H1 (cell line): ENCODE measurements around the gene ANKS1A. TPM values are rescaled to one million over a fixed set of nuclear protein-coding genes. Genes with fewer than 3 reads are reported as not detected.

Source experiments
- CTCF ChIA-PET: fragments of 300-600 bp; sonication (Branson Sonifier 250); formaldehyde crosslinking; loops from one replicate; lab custom pipeline; 2021; ENCODE audit not compliant: partially characterized antibody; lab: Charles Lee
- POLR2A ChIA-PET: fragments of 300-600 bp; sonication (Branson Sonifier 250); formaldehyde crosslinking; loops from one replicate; lab custom pipeline; 2021; ENCODE audit warnings: inconsistent platforms; ENCODE audit not compliant: partially characterized antibody; lab: Charles Lee
- DNase-seq, 2 experiments: peaks; one replicate each; pipeline versions ENCODE4 v3.0.0 to v3.0.0-alpha.2; 2010 to 2022; ENCODE audit warnings: low spot score in 2 of 2, low read depth in 1 of 2, mixed read lengths in 1 of 2
- FAIRE-seq: peaks from 2 replicates; lab custom pipeline; 2011; peaks lifted over from hg19 to GRCh38; lab: Jason Lieb, UNC
- H2AFZ ChIP-seq: 2 replicates; pipeline ENCODE4 v1.8.1; 2012; ENCODE audit warnings: low read length, inconsistent platforms
- H2AK5ac ChIP-seq: 2 replicates; pipeline ENCODE4 v1.6.1; 2013; ENCODE audit warnings: low read depth, low read length
- H2BK120ac ChIP-seq: replicated peaks from 2 replicates; pipeline ENCODE3; 2013; ENCODE audit warnings: low read depth, low read length, inconsistent platforms
- H2BK12ac ChIP-seq: 2 replicates; pipeline ENCODE4 v1.6.1; 2013; ENCODE audit warnings: low read depth, low read length
- H2BK15ac ChIP-seq: 2 replicates; pipeline ENCODE4 v1.6.1; 2013; ENCODE audit warnings: low read length
- H2BK20ac ChIP-seq: 2 replicates; pipeline ENCODE4 v1.6.1; 2013; ENCODE audit warnings: low read length
- H2BK5ac ChIP-seq: 2 replicates; pipeline ENCODE4 v1.6.1; 2013; ENCODE audit warnings: low read depth, low read length
- H3K14ac ChIP-seq: 2 replicates; pipeline ENCODE4 v1.6.1; 2013; ENCODE audit warnings: inconsistent platforms; ENCODE audit not compliant: insufficient read length
- H3K18ac ChIP-seq: 2 replicates; pipeline ENCODE4 v1.6.1; 2013; ENCODE audit warnings: low read length; ENCODE audit errors: extremely low read depth
- H3K23ac ChIP-seq: 2 replicates; pipeline ENCODE4 v1.6.1; 2013; ENCODE audit warnings: inconsistent platforms; ENCODE audit not compliant: insufficient read length
- H3K23me2 ChIP-seq: 2 replicates; pipeline ENCODE4 v1.6.1; 2013; ENCODE audit warnings: low read depth, low read length
- H3K27ac ChIP-seq: 2 replicates; pipeline ENCODE4 v1.6.1; 2011; ENCODE audit warnings: low read depth, low read length, inconsistent platforms
- H3K27me3 ChIP-seq, 4 experiments: replicated peaks in 1 of 4; 1 replicate in 1 of 4; 2 replicates in 3 of 4; pipeline versions ENCODE4 v1.6.1 to v1.8.1; 2011 to 2013; ENCODE audit warnings: low read length in 3 of 4, mild to moderate bottlenecking in 3 of 4, inconsistent platforms in 2 of 4, mixed read lengths in 2 of 4, moderate library complexity in 1 of 4; ENCODE audit not compliant: control insufficient read depth in 3 of 4, insufficient read depth in 3 of 4; ENCODE audit errors: extremely low read depth in 1 of 4
- H3K36me3 ChIP-seq, 4 experiments: 2 replicates each; pipeline versions ENCODE4 v1.6.1 to v1.8.1; 2011 to 2013; ENCODE audit warnings: mild to moderate bottlenecking in 4 of 4, low read length in 3 of 4, moderate library complexity in 2 of 4, control low read depth in 1 of 4, inconsistent platforms in 1 of 4; ENCODE audit not compliant: insufficient read depth in 4 of 4, control insufficient read depth in 2 of 4
- H3K4ac ChIP-seq: replicated peaks from 2 replicates; pipeline ENCODE3; 2013; ENCODE audit warnings: low read length, low read depth, mixed read lengths, inconsistent platforms; ENCODE audit not compliant: insufficient read length
- H3K4me1 ChIP-seq, 4 experiments: replicated peaks in 1 of 4; 1 replicate in 1 of 4; 2 replicates in 3 of 4; pipeline versions ENCODE4 v1.6.1 to v1.8.1; 2011 to 2013; ENCODE audit warnings: low read length in 3 of 4, inconsistent platforms in 2 of 4, mixed read lengths in 1 of 4; ENCODE audit not compliant: insufficient read depth in 4 of 4, control insufficient read depth in 3 of 4
- H3K4me2 ChIP-seq, 2 experiments: 2 replicates each; pipeline versions ENCODE4 v1.6.1 to v1.8.1; 2011 to 2013; ENCODE audit warnings: low read depth in 2 of 2, low read length in 2 of 2, control low read depth in 1 of 2, inconsistent platforms in 1 of 2, mild to moderate bottlenecking in 1 of 2; ENCODE audit not compliant: insufficient read depth in 1 of 2
- H3K4me3 ChIP-seq, 4 experiments: fragments of 200-600, 300-600 bp in 1 of 4; sonication (generic), shearing (Covaris generic), sonication (Bioruptor Twin) in 1 of 4; 2 replicates each; pipeline versions ENCODE4 v1.5.1 to v1.8.1; 2011 to 2016; ENCODE audit warnings: low read length in 4 of 4, low read depth in 3 of 4, control low read depth in 2 of 4, inconsistent platforms in 2 of 4, mild to moderate bottlenecking in 2 of 4, mixed read lengths in 1 of 4, moderate library complexity in 1 of 4; ENCODE audit not compliant: insufficient read depth in 2 of 4; ENCODE audit errors: extremely low read depth in 1 of 4
- H3K56ac ChIP-seq: replicated peaks from 2 replicates; pipeline ENCODE3; 2013; ENCODE audit warnings: low read depth, mild to moderate bottlenecking, mixed read lengths, low read length, inconsistent platforms; ENCODE audit not compliant: insufficient read length
- H3K79me1 ChIP-seq: 2 replicates; pipeline ENCODE4 v1.6.1; 2013; ENCODE audit warnings: low read depth, low read length, control low read depth
- H3K79me2 ChIP-seq, 2 experiments: 2 replicates each; pipeline versions ENCODE4 v1.6.1 to v1.8.1; 2012 to 2013; ENCODE audit warnings: low read length in 2 of 2, mild to moderate bottlenecking in 2 of 2, inconsistent platforms in 1 of 2; ENCODE audit not compliant: insufficient read depth in 2 of 2, control insufficient read depth in 1 of 2
- H3K9ac ChIP-seq, 4 experiments: replicated peaks in 1 of 4; 1 replicate in 1 of 4; 2 replicates in 3 of 4; pipeline versions ENCODE4 v1.6.1 to v1.8.1; 2011 to 2013; ENCODE audit warnings: low read depth in 3 of 4, low read length in 3 of 4, control low read depth in 2 of 4, mild to moderate bottlenecking in 2 of 4, moderate library complexity in 2 of 4, inconsistent platforms in 1 of 4; ENCODE audit errors: extremely low read depth in 1 of 4
- H3K9me3 ChIP-seq, 2 experiments: 2 replicates each; pipeline versions ENCODE4 v1.6.1 to v1.8.1; 2012 to 2013; ENCODE audit warnings: mild to moderate bottlenecking in 2 of 2, moderate library complexity in 2 of 2, control low read depth in 1 of 2, inconsistent platforms in 1 of 2, low read depth in 1 of 2, low read length in 1 of 2, mixed read lengths in 1 of 2; ENCODE audit not compliant: insufficient read depth in 2 of 2
- H4K20me1 ChIP-seq, 2 experiments: replicated peaks in 1 of 2; 2 replicates each; pipeline versions ENCODE3 to v1.8.1; 2011 to 2013; ENCODE audit warnings: inconsistent platforms in 2 of 2, low read length in 2 of 2, mild to moderate bottlenecking in 1 of 2; ENCODE audit not compliant: insufficient read depth in 2 of 2, control insufficient read depth in 1 of 2
- H4K5ac ChIP-seq: 2 replicates; pipeline ENCODE4 v1.6.1; 2013; ENCODE audit warnings: low read length, low read depth, mixed read lengths, inconsistent platforms; ENCODE audit not compliant: insufficient read length
- H4K8ac ChIP-seq: 2 replicates; pipeline ENCODE4 v1.8.0; 2013; ENCODE audit warnings: mild to moderate bottlenecking, moderate library complexity, low read length, inconsistent platforms; ENCODE audit not compliant: insufficient read depth; ENCODE audit errors: extremely low read depth
- H4K91ac ChIP-seq: replicated peaks from 2 replicates; pipeline ENCODE3; 2013; ENCODE audit warnings: low read length, mixed read lengths, inconsistent platforms; ENCODE audit not compliant: insufficient read length
- BRCA1 ChIP-seq: IDR thresholded peaks from 2 replicates; pipeline ENCODE4 v1.6.1; 2012; ENCODE audit warnings: low read depth, low read length, improper control_type of control experiment
- CEBPB ChIP-seq: IDR thresholded peaks from 2 replicates; pipeline ENCODE4 v1.6.1; 2012; ENCODE audit warnings: low read depth, low read length
- CTCF ChIP-seq, 3 experiments: IDR thresholded peaks; 1 replicate in 2 of 3; 2 replicates in 1 of 3; pipeline versions ENCODE4 v1.5.1 to v1.6.1; 2011; ENCODE audit warnings: low read length in 3 of 3, mild to moderate bottlenecking in 3 of 3, inconsistent platforms in 2 of 3, low read depth in 1 of 3, moderate library complexity in 1 of 3; ENCODE audit not compliant: insufficient read depth in 1 of 3; ENCODE audit errors: control extremely low read depth in 1 of 3
- EZH2 ChIP-seq: fragments of 200-600 bp; sonication (generic); IDR thresholded peaks from 2 replicates; pipeline ENCODE4 v1.7.1; 2012; ENCODE audit warnings: low read depth, mild to moderate bottlenecking, moderate library complexity, low read length, inconsistent platforms; ENCODE audit not compliant: severe bottlenecking
- FOSL1 ChIP-seq: IDR thresholded peaks from 2 replicates; pipeline ENCODE4 v1.6.1; 2011; ENCODE audit warnings: mild to moderate bottlenecking, low read depth, low read length, moderate library complexity; ENCODE audit not compliant: insufficient read depth
- HDAC2 ChIP-seq, 2 experiments: fragments of 300-600 bp in 1 of 2; sonication (generic) in 1 of 2; IDR thresholded peaks; 2 replicates each; pipeline ENCODE4 v1.6.1; 2011 to 2012; ENCODE audit warnings: low read depth in 2 of 2, low read length in 2 of 2, mild to moderate bottlenecking in 2 of 2, moderate library complexity in 2 of 2, borderline replicate concordance in 1 of 2, inconsistent platforms in 1 of 2
- PHF8 ChIP-seq: fragments of 200-600 bp; sonication (generic); conservative IDR thresholded peaks from 2 replicates; pipeline ENCODE4 v1.7.1; 2012; ENCODE audit warnings: low read depth, mild to moderate bottlenecking, inconsistent platforms, low read length, moderate library complexity
- SRF ChIP-seq: IDR thresholded peaks from 2 replicates; pipeline ENCODE4 v1.6.1; 2011; ENCODE audit warnings: mild to moderate bottlenecking, low read depth, low read length, moderate library complexity
- YY1 ChIP-seq: IDR thresholded peaks from 2 replicates; pipeline ENCODE4 v1.6.1; 2011; ENCODE audit warnings: low read depth, mild to moderate bottlenecking, low read length
- WGBS, 2 experiments: shearing (Covaris generic) in 1 of 2; methylation state at CpG; one replicate each; pipeline versions ENCODE4 v1.1.6 to v1.1.7; 2013 to 2015; ENCODE audit warnings: low lambda C conversion rate in 2 of 2, mixed read lengths in 2 of 2, inconsistent platforms in 1 of 2, low coverage in 1 of 2, missing lambda C conversion rate in 1 of 2; ENCODE audit not compliant: insufficient replicate concordance in 2 of 2, insufficient coverage in 1 of 2, insufficient read length in 1 of 2; ENCODE audit errors: extremely low coverage in 1 of 2, missing lambda C conversion rate in 1 of 2; 5-methylcytosine and 5-hydroxymethylcytosine counted together
- polyA plus RNA-seq, 7 experiments: library from polyadenylated mRNA; depleted of rRNA in 3 of 7; stranded (reverse) in 5 of 7; unstranded in 2 of 7; fragments of >200 nt in 5 of 7; fragments of 200-250 nt in 2 of 7; gene quantifications; 1 replicate in 5 of 7; 2 replicates in 1 of 7; 4 replicates in 1 of 7; pipeline versions ENCODE4 v1.2.1 to v1.2.3, GENCODE V29; 2011 to 2013; ENCODE audit warnings: missing spikeins in 2 of 7, mixed read lengths in 2 of 7
- total RNA-seq: library from RNA; stranded (reverse); fragmentation: NEBNext Ultra II Directional; extraction: Animal tissue kit (Norgen Biotek cat#: 25700); gene quantifications from 2 replicates; pipeline ENCODE4 v1.2.1, GENCODE V29; 2021

Gene ANKS1A
- total and polyA plus RNA-seq, 2 of the 8 experiments (the other 6 are each of a cell fraction or from before 2014, with no cell fraction given), result 9.8 to 30.9 TPM

- Histone ChIP-seq H3K9ac (no peak overlapping the region), H4K91ac (no peak overlapping the region), H2BK12ac (no peak overlapping the region), H2BK20ac (no peak overlapping the region), H2AFZ (no peak overlapping the region), H3K4ac (no peak overlapping the region), H3K4me2 (no peak overlapping the region), H3K56ac (no peak overlapping the region), H3K23ac (no peak overlapping the region), H2BK5ac (no peak overlapping the region), H3K9me3 (no peaks in the 10 kb centered on the region), H3K27ac (no peak overlapping the region), H3K27me3 (no peaks in the 10 kb centered on the region), H3K14ac (no peak overlapping the region), H3K4me3 (no peak overlapping the region), H3K4me1 (peaks cover 0 to 8% (median 1%) of the 10 kb centered on the region in 4 experiments; a peak in 5 of 7 replicates), H3K23me2 (no peaks in the 10 kb centered on the region), H4K8ac (no peak overlapping the region), H4K5ac (no peak overlapping the region), H2BK120ac (no peak overlapping the region), H3K36me3 (peaks cover 0 to 7% (median 0%) of the 10 kb centered on the region in 4 experiments; a peak in 3 of 8 replicates), H2BK15ac (0 out of 2 replicates have a peak overlapping the region, but pooled peaks have one; percentile 18), H2AK5ac (no peak overlapping the region), H3K18ac (no peak overlapping the region), H3K79me1 (no peaks in the 10 kb centered on the region; the same call in 1 of the 2 replicates), H4K20me1 (no peaks in the 10 kb centered on the region), H3K79me2 (no peaks in the 10 kb centered on the region)
- 88% methylated on average over 14 of the region's 14 CpGs; no CpG with 5 or more reads in 1 of the 2 experiments for WGBS, 2 experiments
- ChIA-PET POLR2A (no interaction called here), CTCF (interaction anchor here (1.2 to 5.7 kb wide), 4 partner anchors 13 to 75 kb away, joined by 3 to 37 read pairs (median 14); no protein-coding TSS in a partner anchor)
- DNase-seq, result no peak
- no peak for FAIRE-seq
- TF ChIP-seq BRCA1 (no peak), EZH2 (no peak), CTCF (IDR thresholded peaks at IDR 0.05; ENCODE audit: control extremely low read depth in 1 of 3, insufficient read depth in 1 of 3, low read depth in 1 of 3, low read length in 3 of 3) (no peak), SRF (no peak), CEBPB (no peak), FOSL1 (no peak), HDAC2 (IDR thresholded peaks at IDR 0.05; ENCODE audit: borderline replicate concordance in 1 of 2, low read depth in 2 of 2, low read length in 2 of 2) (no peak), YY1 (no peak), PHF8 (no peak)
Measured at GRCh38 chr6:35062676-35063574, 173.9 kb downstream of the ANKS1A start.
